Omental fat pad (tissue), 4 donors: Measurements from ENCODE around the gene ARHGAP33. TPM values are rescaled to one million over a fixed set of nuclear protein-coding genes. Genes with fewer than 3 reads are reported as not detected.

Experiments
- ATAC-seq: fragments of 150-250 bp; one replicate; pipeline ENCODE4 v1.9.1; 2016; ENCODE audit warnings: mild to moderate bottlenecking, moderate library complexity; ENCODE audit not compliant: low FRiP score
- DNase-seq: peaks from one replicate; pipeline ENCODE4 v3.0.0-alpha.2; 2019; ENCODE audit warnings: low spot score
- CTCF ChIP-seq, 3 donors: fragments of 450-650 bp; IDR thresholded peaks; one replicate each; pipeline ENCODE4 v1.5.1; 2016 to 2017; ENCODE audit warnings: antibody characterized with exemption in 3 of 3, mild to moderate bottlenecking in 3 of 3, moderate library complexity in 2 of 3
- total RNA-seq, 4 donors: library from RNA; depleted of rRNA; stranded (reverse); fragments of >200 nt; gene quantifications; one replicate each; pipeline ENCODE4 v1.1.0, GENCODE V29; 2016

The ARHGAP33 gene
- total RNA-seq, 4 donors from 2014 or later = 0.84 to 9.1 (median 2.5) TPM

GRCh38 chr19:35811317-35812219 is 36.2 kb downstream of the ARHGAP33 start:
- DNase-seq (no peak), ATAC-seq (no peak)
- TF ChIP-seq CTCF (IDR thresholded peaks at IDR 0.05) = no peak

- no peak for TF ChIP-seq CTCF (IDR thresholded peaks at IDR 0.05)
- no peak for ATAC-seq
- no peak for DNase-seq
These were observed 37.1 kb downstream of the ARHGAP33 start, which contains the start of gene PRODH2 for GRCh38 chr19:35812220-35813042. TSS of gene PRODH2 (minus strand) at chr19:35812845. CDS start at chr19:35812805, 40 bp downstream.

- TF ChIP-seq CTCF (IDR thresholded peaks at IDR 0.05) = no peak
- ATAC-seq (no peak), DNase-seq (no peak)
These were observed 37.9 kb downstream of the ARHGAP33 start for GRCh38 chr19:35813043-35813890.

GRCh38 chr19:35816262-35816661 is 40.9 kb downstream of the ARHGAP33 start:
- TF ChIP-seq CTCF (IDR thresholded peaks at IDR 0.05) = no peak
- ATAC-seq (no peak), DNase-seq (no peak)

- DNase-seq (no peak), ATAC-seq (no peak)
- no peak for TF ChIP-seq CTCF (IDR thresholded peaks at IDR 0.05)
These were observed 41.5 kb downstream of the ARHGAP33 start for GRCh38 chr19:35816846-35817245.

- ATAC-seq (no peak), DNase-seq (no peak)
- no peak for TF ChIP-seq CTCF (IDR thresholded peaks at IDR 0.05)
These were observed 43.1 kb downstream of the ARHGAP33 start for GRCh38 chr19:35818445-35818844.
